Renal cortical epithelial cell (primary cell): ENCODE measurements around the gene UPK3BL2. TPM values are rescaled to one million over a fixed set of nuclear protein-coding genes. Genes with fewer than 3 reads are reported as not detected.
"Not testable (repeated sequence)": the region's sequence is repeated elsewhere in the genome, so short reads cannot be mapped to it uniquely, and the experiment has no call there.

Experiments
- DNase-seq: peaks from one replicate; pipeline ENCODE4 v3.0.0-alpha.2; 2011; ENCODE audit warnings: low read depth
- total RNA-seq: library from RNA; depleted of rRNA; stranded (reverse); fragments of >200 nt; gene quantifications from 2 replicates; pipeline ENCODE4 v1.2.3, GENCODE V29; 2014

UPK3BL2 gene
- total RNA-seq, 1 donor from 2014 or later = 5.5 TPM

DNA sequence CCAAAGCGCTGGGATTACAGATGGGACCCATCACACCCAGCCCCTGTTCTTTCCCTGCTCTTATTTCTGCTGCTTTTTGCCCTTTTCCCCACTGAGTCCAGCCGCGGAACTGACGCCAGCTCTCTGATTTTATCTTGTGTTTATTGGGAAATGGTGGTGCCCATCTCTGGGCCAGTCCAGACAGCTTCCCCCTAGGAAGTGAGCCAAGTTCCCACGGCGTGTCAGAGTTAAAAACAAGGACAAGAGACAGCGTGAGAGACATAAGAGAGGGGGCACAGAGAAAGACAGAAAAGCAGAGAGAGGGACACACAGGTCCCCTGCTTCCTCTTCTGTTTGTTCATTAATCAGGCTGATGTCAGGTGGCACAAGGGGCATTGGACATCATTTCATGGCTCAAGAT, 11.9 kb downstream of the UPK3BL2 start:
- DNase-seq = not testable (repeated sequence)

DNA sequence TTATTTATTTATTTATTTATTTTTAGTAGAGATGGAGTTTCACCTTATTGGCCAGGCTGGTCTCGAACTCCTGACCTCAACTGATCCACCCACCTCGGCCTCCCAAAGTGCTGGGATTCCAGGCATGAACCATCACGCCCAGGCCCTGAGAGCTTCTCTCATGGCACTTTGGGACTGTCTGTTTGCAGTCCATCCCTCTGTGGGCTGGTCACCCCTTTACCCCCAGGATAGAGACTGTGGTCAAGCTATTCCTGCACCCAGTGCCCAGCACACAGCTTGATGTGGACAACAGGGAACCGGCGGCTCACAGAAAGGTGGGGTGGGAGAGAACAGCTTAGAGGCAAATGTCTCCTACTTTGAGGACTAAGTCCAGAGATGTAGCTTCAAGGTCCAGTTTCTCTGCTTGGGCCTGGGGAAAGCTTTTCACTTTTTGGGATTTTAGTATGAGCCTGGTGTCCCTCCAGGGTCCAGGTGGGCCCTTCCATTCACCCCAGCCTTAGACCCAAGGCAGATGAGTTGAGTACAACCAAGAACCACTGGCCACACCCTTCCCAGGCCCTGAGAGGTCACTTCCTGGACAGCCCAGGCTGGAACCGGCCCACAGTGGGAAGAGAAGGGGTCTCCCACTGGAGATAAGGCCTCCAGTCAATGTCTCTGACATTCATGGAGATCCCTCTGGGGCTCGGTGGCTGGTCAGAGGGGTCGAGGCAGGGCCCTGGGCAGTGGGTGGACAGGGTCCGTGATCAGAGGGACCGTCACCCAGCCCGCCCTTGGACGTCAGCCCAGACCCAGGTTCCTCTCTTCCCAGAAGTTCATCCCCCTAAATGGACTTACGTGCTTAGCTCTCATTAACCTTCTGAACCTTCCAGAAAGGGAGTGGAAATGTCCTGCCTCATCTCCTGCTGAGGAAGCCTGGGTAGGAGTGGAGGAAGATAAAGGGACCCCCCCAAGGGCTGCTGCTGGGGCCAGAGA, 15.4 kb downstream of the UPK3BL2 start:
- DNase-seq = not testable (repeated sequence)

DNA sequence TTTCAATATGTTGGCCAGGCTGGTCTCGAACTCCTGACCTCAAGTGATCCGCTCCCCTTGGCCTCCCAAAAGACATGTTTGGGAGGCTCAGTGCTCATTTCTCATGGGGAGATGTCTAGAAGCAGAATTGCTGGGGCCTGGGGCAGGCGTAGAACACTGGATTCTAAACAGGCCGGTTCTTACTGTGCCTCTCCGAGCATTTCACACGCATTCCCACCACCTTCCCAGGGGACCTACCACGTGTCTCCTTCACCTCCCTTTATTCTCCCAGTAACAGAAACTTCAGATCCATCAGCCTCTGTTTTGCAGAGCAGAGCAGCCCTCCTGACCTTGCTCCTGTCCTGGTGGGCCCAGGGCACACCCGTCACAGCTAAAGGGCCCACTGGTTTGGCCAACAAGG, 16.3 kb downstream of the UPK3BL2 start:
- DNase-seq = not testable (repeated sequence)

DNA sequence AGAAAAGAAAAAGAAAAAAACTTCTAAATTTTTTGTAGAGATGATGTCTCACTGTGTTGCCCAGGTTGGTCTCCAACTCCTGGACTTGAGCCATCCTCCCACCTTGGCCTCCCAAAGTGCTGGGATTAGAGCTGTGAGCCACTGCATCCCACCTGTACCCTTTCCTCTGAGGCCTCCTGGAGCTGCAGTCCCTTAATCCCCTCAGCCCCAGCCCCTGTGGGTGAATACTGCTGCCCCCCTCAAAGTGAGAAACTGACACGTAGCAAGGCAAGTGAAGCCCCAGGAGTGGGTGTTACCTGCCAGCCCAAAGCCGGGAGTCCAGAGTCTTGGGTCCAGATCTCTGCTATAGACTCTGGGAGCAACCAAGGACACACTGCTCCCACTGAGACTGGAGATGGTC, 18.7 kb downstream of the UPK3BL2 start:
- not testable (repeated sequence) for DNase-seq

DNA sequence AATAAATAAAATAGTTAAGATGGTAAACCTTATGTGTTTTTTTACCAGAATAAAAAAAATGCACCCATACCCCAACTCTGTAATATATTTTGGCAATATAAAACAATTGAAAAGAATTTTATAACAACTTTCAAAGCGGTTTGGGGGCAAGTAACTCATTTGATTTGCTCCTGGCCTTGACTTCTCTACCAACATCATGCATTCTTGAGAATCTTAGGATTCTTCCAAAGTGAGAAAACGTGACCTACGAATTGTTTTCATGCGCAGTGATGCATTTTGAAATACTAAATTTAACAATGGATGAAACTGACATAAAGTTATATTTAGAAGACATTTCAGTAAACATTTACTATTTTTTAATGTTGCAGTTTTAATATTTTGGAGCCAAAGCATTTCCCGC, 22.7 kb downstream of the UPK3BL2 start:
- DNase-seq = not testable (repeated sequence)

DNA sequence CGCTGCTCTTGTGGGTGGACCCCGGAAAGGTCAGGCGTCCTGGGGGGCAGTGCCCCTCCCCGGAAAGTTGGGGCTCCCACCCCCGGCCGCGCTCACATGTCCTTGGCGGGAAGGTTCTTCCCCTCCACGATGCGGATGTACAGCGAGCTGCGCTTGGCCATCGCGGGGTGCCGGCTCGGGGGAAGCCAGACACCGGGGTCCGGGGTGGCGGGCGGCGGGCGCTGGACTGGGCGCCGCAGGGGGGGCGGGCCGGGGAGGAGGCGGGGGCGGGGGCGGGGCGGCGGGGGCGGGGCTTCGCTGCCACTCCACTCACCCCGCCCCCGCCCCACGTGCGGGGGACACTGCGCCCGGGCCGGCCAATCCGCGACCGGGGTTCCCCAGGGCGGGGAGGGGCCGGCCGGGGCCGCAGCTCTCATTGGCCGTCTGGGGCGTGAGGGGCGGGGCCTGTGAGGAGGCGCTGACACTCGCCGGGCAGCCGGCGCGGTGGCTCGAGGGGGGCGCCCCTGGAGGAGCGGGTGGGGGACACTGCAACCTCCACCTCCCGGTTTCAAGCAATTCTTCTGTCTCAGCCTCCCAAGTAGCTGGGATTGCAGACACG, 25.8 kb downstream of the UPK3BL2 start, which contains the start of gene RASA4B:
Gene RASA4B (minus strand): TSS at position 228 of the 598 bp plus-strand sequence. CDS start 67 bp downstream, at position 161.
- not testable (repeated sequence) for DNase-seq

DNA sequence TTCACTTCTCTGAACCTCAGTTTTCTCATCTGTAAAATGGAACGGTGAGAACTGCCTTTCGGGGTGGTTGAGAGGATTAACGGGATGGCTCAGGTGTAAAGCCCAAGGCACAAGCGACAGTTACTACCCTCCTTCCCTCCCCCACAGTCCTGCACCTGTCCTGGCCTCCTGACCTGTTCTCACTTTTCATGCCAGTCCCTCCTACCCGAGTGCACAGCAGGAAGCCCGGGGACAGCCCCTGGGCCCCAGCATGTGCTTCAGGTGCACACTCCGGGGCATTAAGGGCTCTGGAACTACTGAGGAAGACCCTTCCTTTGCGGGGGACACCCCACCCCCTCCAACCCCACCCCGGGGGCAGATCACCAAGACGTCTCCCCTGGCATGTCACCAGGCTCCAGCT, 26.5 kb downstream of the UPK3BL2 start:
- not testable (repeated sequence) for DNase-seq

DNA sequence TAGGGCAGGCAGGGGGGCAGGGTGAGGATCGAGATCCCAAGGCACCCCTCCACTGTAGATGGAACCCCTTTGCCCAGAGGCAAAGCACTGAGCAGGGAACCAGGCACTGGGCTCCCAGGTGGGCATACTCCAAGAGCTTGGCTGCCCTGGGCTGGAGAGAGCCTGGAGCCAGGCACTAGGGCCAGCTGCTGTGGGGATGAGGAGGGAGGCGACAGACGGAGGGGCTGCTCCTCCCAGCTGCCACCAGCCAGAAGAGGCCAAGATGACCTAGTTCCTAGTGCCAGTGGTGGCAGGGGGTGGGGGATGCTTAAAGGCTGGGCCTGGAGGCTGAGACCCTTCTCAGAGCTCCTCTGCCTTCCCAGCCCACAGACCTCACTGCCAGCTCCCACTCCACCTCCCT, 27.6 kb downstream of the UPK3BL2 start:
- DNase-seq = not testable (repeated sequence)

DNA sequence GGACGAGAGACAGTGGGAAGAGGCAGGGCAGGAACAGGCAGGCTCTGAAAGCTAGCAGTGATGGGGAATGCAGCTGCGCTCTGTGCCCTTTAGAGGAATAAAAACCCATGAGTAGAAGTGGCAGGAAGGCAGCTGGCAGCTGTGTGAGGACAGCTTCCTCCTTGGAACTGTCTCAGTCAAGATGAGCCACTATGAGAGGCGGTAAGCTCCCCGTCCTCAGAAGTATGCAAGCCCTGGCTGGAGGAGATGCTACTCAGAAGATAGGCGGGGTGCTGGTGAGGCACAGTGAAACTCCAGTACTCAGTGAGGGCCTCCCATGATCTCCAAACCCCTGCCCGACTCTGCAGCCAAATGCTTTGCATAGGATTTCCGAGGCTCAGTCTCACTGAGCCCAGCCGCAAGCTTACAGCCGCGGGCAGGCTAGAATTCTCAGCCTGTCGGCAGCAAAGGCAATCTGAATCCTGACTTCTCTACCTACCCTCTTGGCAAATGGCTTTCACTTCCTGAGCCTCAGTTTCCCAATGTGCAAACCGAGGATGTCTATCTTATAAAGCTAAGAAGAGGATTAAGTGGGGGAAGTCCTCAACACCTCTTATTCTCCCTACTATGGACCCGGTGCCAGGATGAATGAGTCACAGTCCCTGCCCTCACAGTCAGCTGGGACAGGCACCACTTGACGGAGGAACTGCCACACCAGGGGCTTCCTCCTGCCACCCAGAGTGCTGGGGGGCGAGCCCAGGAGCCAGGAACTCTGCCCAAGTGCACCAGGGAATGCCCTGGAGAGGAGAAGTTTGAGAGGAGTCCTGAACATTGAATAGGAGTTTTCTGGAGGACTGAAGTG, 28.4 kb downstream of the UPK3BL2 start:
- DNase-seq = not testable (repeated sequence)

DNA sequence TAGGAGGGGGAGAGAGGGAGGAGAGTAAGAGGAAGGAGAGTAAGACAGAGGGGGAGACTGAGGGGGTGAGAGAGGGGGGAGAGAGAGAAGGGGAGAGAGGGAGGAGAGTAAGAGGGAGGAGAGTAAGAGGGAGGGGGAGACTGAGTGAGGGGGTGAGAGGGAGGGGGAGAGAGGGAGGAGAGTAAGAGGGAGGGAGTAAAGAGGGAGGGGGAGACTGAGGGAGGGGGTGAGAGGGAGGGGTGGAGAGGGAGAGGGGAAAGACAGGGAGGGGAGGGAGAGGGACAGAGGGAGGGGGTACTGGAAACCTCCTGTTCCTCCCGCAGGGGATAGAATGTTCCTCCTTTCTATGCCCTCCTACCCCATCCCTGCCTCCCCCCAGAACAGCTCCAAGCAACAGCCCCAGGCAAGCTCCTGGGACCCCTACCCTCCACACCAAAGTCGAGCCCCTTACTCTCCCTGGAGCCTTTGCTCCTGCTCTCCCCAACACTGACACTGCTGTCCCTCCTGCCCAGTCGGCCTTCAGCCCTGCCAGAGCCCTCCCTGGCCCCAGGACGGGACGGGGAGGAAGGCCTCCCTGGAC, 30.8 kb downstream of the UPK3BL2 start:
- DNase-seq = peak; percentile 68

DNA sequence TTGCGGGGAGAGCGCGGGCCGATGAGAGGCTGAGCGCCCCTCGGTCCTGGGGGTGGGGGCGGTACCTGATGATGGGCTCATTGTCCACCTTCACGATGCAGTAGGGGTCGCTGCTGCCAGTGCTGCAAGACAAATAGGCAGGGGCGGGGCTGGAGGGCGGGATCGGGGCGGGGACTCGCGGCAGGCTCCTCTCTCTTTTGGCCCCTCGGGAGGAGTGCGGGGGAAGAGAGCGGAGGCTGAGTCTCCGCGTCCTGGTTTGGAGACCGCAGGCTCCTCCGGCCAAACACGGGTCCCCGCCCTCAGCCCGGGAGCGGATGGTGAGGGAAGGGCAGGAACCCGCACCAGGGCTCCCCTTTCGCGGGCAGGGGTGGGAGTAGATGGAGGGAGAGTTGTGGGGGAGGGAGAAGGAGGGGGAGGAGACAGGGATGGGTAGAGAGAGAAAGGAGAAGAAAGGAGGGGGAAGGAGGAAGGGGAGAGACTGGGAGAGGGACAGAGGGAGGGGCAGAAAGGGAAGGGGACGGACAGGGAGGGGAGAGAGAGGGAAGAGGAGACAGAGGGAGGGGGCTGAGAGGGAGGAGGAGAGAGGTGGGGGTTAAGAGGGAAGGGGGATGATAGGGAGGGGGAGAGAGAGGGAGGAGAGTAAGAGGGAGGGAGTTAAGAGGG, 31.5 kb downstream of the UPK3BL2 start:
- DNase-seq = not testable (repeated sequence)

DNA sequence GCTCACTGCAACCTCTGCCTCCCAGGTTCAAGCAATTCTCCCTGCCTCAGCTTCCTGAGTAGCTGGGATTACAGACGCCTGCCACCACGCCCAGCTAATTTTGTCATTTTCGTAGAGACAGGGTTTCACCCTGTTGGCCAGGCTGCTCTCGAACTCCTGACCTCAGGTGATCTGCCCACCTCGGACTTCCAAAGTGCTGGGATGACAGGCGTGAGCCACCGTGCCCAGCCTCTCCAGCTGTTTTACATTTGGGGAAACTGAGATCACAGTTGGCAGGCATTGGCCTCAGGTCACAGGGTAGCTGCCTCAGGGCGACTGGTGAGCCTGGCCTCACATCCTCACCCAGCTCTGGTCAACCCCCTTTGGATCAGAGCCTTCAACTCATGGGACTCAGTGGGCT, 32.9 kb downstream of the UPK3BL2 start:
- DNase-seq = not testable (repeated sequence)

DNA sequence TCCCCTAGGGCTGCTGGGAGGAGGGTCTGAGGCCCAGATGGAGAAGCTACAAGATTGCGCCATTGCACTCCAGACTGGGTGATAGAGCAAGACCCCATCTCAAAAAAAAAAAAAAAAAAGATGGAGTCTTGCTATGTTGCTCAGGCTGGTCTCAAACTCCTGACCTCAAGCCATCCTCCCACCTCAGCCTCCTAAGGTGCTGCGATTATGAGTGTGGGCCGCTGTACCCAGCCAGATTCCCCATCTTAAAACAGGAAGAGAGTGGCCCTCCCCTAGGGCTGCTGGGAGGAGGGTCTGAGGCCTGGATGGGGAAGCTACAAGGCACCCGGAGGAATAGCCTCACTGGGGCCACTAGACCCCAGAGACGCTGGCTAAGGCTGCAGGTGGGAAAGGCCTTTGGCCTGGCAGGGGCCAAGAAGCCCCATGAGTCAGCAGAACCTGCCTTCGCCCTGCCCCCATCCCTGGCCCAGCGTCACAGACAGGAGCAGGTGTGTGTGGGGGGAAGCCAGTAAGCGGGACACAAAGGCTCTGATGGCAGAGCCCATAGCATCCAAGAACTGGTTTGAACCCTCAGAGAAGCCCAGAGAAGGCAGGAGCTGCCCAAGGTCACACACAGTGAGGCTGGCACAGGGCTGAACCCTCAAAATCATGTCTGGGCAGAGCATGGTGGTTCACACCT, 35.9 kb downstream of the UPK3BL2 start:
- not testable (repeated sequence) for DNase-seq

DNA sequence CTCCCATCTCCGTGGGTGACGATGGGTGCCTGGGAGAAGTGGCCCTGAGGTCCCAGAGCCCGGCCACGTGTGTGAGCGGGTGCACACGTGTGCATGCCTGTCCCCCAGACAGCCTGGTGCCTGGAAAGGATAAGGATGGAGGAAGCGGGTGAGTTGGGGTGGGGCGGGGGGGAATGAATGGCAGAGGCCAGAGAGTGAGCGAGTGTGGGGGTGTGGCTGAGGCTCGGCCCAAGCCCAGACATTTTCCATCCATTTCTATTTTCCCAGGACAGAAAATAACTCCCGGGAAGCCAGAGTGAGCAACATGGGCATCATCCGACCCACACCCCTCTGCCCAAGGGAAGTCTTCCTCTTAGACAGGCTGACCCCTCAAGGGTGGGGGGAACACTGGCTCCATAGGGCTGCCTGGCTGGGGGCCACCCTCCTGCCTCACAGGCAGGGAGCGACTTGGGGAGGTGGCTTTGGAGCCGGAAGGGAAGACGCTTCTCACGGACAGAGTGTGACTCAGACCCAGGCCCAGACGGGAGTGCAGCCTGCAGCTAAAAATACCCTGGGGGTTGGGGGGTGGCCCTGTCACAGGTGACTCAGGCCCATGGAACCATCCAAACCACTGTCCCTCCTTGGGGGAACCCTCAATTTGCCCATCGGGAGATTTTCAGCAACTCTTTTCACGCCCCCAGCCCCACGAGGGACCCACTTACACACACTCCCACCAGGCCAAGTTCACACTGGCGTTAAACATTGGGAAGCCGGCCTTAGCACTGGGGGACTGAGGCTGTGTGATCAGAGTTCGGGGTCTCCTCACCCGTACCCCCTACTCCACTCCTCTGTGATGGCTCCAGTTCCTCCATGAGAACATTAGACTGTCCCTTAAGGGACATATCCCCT, 38.0 kb downstream of the UPK3BL2 start:
- DNase-seq = not testable (repeated sequence)

DNA sequence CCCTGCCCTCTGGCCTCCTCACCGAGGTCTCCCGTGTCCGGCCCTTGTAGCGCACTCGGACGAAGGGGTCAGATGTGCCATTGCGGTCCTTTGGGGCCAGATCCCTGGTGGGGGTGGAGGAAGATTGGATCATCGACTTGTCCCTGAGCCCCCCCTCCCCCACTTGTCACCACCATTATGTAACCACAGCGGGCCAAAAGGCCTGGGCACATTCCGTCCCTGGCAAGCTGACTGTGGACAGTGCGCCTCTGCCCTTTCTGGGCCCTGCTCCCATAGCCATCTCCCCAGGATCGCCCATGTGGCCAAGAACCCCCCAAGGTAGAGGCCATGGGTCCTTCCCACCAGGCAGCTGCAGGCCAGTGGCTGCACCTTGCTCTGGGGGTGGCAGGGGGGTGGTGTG, 40.4 kb downstream of the UPK3BL2 start:
- not testable (repeated sequence) for DNase-seq

DNA sequence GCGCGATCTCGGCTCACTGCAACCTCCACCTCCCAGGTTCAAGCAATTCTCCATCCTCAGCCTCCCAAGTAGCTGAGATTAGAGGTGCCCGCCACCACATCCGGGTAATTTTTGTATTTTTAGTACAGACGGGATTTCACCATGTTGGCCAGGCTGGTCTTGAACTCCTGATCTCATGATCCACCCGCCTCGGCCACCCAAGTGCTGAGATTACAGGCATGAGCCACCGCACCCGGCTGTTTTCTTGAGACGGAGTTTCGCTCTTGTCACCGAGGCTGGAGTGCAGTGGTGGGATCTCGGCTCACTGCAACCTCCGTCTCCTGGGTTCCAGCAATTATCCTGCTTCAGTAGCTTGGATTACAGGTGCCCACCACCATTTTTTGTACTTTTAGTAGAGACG, 45.2 kb downstream of the UPK3BL2 start:
- not testable (repeated sequence) for DNase-seq

DNA sequence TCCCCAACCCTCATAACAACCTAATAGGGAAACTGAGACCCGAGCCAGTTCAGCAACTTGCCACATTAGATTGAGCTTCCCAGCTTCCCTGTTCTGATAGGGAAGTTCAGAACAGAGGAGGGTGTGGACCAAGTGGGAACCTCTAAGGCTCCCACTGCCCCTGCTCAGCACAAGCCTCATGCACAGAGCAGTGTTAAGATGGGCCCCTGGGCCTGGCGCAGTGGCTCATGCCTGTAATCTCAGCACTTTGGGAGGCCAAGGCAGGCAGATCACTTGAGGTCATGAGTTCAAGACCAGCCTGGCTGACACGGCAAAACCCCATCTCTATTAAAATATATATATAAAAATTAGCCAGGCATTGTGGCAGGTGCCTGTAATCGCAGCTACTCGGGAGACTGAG, 46.2 kb downstream of the UPK3BL2 start:
- not testable (repeated sequence) for DNase-seq

DNA sequence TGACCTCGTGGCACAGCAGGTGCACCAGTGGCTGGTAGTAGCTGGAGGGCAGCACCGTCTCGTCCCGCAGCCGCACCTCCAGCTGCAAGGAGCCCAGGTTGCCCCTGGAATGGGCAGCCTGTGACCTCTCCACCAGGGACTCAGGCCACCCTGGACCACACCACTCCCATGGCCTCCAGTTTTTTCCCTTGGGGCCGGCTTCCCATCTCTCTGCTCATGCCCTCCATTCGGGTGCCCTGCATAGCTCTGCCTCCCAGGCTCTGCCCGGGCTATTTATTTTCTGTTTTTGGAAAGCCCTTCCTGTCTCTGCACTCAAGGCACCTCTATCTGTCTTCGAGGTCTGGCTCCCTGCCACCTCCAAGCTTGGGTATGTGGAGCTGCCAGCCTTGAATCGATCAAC, 46.6 kb downstream of the UPK3BL2 start:
- not testable (repeated sequence) for DNase-seq

DNA sequence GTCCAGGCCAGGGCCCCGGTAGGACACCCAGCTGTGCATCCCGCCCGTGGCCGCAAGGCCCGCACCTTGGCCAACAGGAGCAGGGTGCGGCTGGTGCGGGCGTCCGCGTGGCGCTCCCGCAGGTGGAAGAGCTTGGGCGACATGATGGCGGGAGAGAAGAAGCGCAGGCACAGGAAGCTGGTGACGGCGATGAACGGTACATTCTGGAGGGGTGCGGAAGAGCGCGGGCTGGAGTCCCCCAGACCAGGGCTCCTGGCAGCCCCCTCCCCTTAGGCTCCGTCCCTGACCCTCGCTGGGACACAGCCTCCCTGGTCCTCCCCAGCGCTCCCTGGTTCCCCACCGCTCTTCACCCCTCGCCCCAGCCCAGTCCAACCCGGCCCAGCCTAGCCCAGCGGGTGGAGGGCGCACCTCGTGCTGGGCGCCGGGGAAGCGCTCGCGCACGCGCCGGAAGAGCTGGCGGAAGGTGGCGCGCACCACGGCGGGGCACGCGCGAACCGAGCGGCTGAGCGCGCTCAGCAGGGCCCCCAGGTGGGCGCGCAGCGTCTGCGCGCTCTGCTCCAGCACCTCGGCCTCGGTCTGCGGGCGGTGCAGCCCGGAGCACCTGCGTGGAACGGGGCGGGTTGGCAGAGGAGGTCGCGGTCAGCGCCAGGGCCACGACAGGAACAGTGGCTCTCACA, 48.9 kb downstream of the UPK3BL2 start:
- not testable (repeated sequence) for DNase-seq
